ENCODE measurements around the gene PPFIBP1.
"Not testable (repeated sequence)": the region's sequence is repeated elsewhere in the genome, so short reads cannot be mapped to it uniquely, and the experiment has no call there.

Gene PPFIBP1

GRCh38 chr12:27652174-27652763, 128.3 kb downstream of the PPFIBP1 start:
- no peak overlapping the region for H3K4me3 ChIP-seq (ENCODE audit: low read depth, low read length)
- peak; percentile 67 for TF ChIP-seq CTCF (IDR thresholded peaks at IDR 0.05; ENCODE audit: borderline replicate concordance, insufficient read depth, low read depth, low read length)

GRCh38 chr12:27653661-27654060, 129.7 kb downstream of the PPFIBP1 start:
- no peak overlapping the region for H3K4me3 ChIP-seq (ENCODE audit: low read depth, low read length)
- TF ChIP-seq CTCF (IDR thresholded peaks at IDR 0.05; ENCODE audit: borderline replicate concordance, insufficient read depth, low read depth, low read length): no peak

- not testable (repeated sequence) for H3K4me3 ChIP-seq (ENCODE audit: low read depth, low read length)
These were observed 131.5 kb downstream of the PPFIBP1 start for GRCh38 chr12:27655476-27655875.

- H3K4me3 ChIP-seq (ENCODE audit: low read depth, low read length): no peak overlapping the region
- TF ChIP-seq CTCF (IDR thresholded peaks at IDR 0.05; ENCODE audit: borderline replicate concordance, insufficient read depth, low read depth, low read length): no peak
These were observed 133.3 kb downstream of the PPFIBP1 start for GRCh38 chr12:27657296-27657695.

GRCh38 chr12:27665704-27666103, 141.7 kb downstream of the PPFIBP1 start:
- H3K4me3 ChIP-seq (ENCODE audit: low read depth, low read length): no peak overlapping the region
- TF ChIP-seq CTCF (IDR thresholded peaks at IDR 0.05; ENCODE audit: borderline replicate concordance, insufficient read depth, low read depth, low read length): no peak

GRCh38 chr12:27666510-27666909, 142.5 kb downstream of the PPFIBP1 start:
- H3K4me3 ChIP-seq (ENCODE audit: low read depth, low read length): no peak overlapping the region
- TF ChIP-seq CTCF (IDR thresholded peaks at IDR 0.05; ENCODE audit: borderline replicate concordance, insufficient read depth, low read depth, low read length): no peak

GRCh38 chr12:27667540-27667939, 143.5 kb downstream of the PPFIBP1 start:
- no peak for TF ChIP-seq CTCF (IDR thresholded peaks at IDR 0.05; ENCODE audit: borderline replicate concordance, insufficient read depth, low read depth, low read length)
- H3K4me3 ChIP-seq (ENCODE audit: low read depth, low read length): no peak overlapping the region

- H3K4me3 ChIP-seq (ENCODE audit: low read depth, low read length): no peak overlapping the region
- TF ChIP-seq CTCF (IDR thresholded peaks at IDR 0.05; ENCODE audit: borderline replicate concordance, insufficient read depth, low read depth, low read length): no peak
These were observed 148.0 kb downstream of the PPFIBP1 start for GRCh38 chr12:27672051-27672450.

Measured in GM12875 (cell line).